Measurements from ENCODE around the gene FBXO10.

- TF ChIP-seq CTCF (conservative IDR thresholded peaks at IDR 0.05 in 1 of 2, IDR thresholded peaks at IDR 0.05 in 1 of 2; ENCODE audit: low read depth in 1 of 2, low read length in 2 of 2) = no peak
- TF ChIP-seq EZH2 (IDR thresholded peaks at IDR 0.05; ENCODE audit: low read length, missing control alignments) = no peak
Measured at GRCh38 chr9:37608250-37608649, 32.1 kb upstream of the FBXO10 start.

Data from fibroblast of lung (primary cell).